Nephron progenitor cell (in vitro differentiated cells): ENCODE measurements around the gene ULK2.

Experiments
- DNase-seq: peaks from one replicate; pipeline ENCODE4 v3.0.0; 2021
- H3K27ac Mint-ChIP-seq: 2 replicates; pipeline ENCODE4 v1.8.0; 2021; ENCODE audit warnings: mild to moderate bottlenecking, moderate library complexity, mixed read lengths
- H3K27me3 Mint-ChIP-seq: 2 replicates; pipeline ENCODE4 v1.8.0; 2021; ENCODE audit warnings: mild to moderate bottlenecking, low read depth, mixed read lengths; ENCODE audit not compliant: poor library complexity
- H3K36me3 Mint-ChIP-seq: 2 replicates; pipeline ENCODE4 v1.8.0; 2021; ENCODE audit warnings: low read depth, mixed read lengths
- H3K4me1 Mint-ChIP-seq: 2 replicates; pipeline ENCODE4 v1.8.0; 2021; ENCODE audit warnings: mixed read lengths
- H3K4me3 Mint-ChIP-seq: 2 replicates; pipeline ENCODE4 v1.8.0; 2021; ENCODE audit warnings: mild to moderate bottlenecking, moderate library complexity, mixed read lengths
- H3K9me3 Mint-ChIP-seq: 2 replicates; pipeline ENCODE4 v1.8.0; 2021; ENCODE audit warnings: mild to moderate bottlenecking, moderate library complexity, mixed read lengths
- CTCF ChIP-seq: fragments of 200-600 bp; sonication (generic); IDR thresholded peaks from 2 replicates; pipeline ENCODE4 v1.5.0; 2021; ENCODE audit warnings: antibody characterized with exemption

The ULK2 gene

GRCh38 chr17:19755392-19755791 is 112.3 kb downstream of the ULK2 start:
- Mint-ChIP-seq H3K36me3 (no peaks in the 10 kb centered on the region), H3K4me1 (peaks cover 10% of the 10 kb centered on the region), H3K9me3 (no peaks in the 10 kb centered on the region), H3K27me3 (peaks cover 15% of the 10 kb centered on the region), H3K4me3 (no peak overlapping the region), H3K27ac (no peak overlapping the region)
- TF ChIP-seq CTCF: no peak
- DNase-seq: no peak

DNA sequence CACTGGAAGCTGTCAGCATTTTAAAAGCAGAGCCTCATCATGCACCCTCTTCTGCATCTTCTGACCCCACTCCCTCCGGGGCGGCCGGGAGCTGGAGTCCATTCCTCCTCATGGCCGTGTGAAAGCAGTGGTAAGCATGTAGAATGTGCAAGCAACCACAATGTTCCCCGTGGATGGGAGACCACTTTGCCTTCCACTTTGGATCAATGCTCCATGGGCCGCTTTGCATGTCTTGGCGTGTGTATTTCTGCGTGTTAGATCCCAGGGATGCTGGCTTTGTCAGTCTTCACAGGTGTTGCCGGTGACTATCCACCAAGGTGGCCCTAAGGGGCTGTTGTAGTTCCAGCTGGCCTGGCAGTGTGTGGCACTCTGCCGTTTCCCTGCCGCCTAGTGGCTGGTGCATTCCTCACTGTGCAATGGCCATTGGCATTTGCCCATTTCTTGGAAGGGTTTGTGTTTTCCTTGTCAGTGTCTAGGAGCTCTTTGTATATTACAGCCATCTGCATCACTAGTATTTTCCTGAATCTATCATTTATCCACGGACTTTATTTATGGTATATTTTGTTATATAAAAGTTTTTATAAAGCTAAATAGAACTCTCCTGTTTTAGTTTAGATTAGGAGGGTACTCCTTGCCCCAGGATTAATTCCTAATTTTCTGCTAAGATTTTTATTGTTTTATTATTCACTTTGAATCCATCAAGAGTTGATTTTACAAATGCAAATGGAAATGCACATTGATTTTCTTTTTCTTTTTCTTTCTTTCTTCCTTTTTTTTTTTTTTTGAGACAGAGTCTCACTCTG is 113.9 kb downstream of the ULK2 start:
- TF ChIP-seq CTCF: peak; percentile 24
- no peaks in the 10 kb centered on the region for H3K36me3 Mint-ChIP-seq
- H3K27me3 Mint-ChIP-seq: peaks cover 10% of the 10 kb centered on the region
- no peaks in the 10 kb centered on the region for H3K9me3 Mint-ChIP-seq
- no peak overlapping the region for H3K4me3 Mint-ChIP-seq
- H3K4me1 Mint-ChIP-seq: peaks cover 16% of the 10 kb centered on the region
- H3K27ac Mint-ChIP-seq: no peak overlapping the region
- DNase-seq: no peak

- no peak for DNase-seq
These were observed 114.7 kb downstream of the ULK2 start for GRCh38 chr17:19753051-19753509.

DNA sequence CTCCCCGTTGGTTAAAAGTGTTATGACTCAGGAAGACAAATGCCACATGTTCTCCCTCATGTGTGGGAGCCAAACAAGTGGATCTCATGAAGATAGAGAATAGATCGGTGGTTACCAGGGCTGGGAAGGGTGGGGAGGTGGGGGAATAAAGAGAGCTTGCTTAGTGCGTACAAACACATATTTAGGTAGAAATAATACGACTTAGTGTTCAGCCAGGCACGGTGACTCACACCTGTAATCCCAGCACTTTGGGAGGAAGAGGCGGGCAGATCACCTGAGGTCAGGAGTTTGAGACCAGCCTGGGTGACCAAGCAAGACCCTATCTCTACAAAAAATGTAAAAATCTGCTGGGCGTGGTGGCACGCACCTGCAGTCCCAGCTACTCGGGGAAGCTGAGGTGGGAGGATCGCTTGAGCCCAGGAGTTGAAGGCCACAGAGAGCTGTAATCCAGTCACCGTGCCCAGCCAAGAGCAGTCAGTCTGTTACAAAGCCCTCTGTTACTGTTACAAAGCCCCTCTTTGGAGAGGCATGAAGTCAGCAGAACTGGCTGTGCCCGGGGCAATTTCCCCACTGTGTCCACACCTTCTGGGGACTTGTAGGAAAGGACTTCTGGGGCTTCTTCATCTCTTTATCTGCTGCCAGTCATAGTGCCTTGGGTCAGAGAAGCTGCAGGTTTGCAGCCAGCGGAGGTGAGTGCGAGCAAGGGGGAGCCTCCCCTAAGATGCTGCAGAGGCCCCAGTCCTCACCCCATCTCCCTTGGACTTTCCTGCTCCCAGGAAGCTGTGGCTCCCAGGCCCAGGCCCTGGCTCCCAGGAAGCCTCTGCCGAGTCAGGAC is 115.3 kb downstream of the ULK2 start:
- Mint-ChIP-seq H3K9me3 (no peaks in the 10 kb centered on the region), H3K36me3 (no peaks in the 10 kb centered on the region), H3K27ac (no peak overlapping the region), H3K4me1 (peaks cover 29% of the 10 kb centered on the region), H3K4me3 (no peak overlapping the region), H3K27me3 (peaks cover 21% of the 10 kb centered on the region)
- TF ChIP-seq CTCF: no peak
- DNase-seq: no peak

More at GRCh38 chr17:19753051-19753509, 114.7 kb downstream of the ULK2 start:
- TF ChIP-seq CTCF: no peak
- no peaks in the 10 kb centered on the region for H3K9me3 Mint-ChIP-seq
- H3K27ac Mint-ChIP-seq: no peak overlapping the region
- H3K36me3 Mint-ChIP-seq: no peaks in the 10 kb centered on the region
- H3K4me1 Mint-ChIP-seq: peaks cover 24% of the 10 kb centered on the region
- no peak overlapping the region for H3K4me3 Mint-ChIP-seq
- H3K27me3 Mint-ChIP-seq: peaks cover 14% of the 10 kb centered on the region

DNA sequence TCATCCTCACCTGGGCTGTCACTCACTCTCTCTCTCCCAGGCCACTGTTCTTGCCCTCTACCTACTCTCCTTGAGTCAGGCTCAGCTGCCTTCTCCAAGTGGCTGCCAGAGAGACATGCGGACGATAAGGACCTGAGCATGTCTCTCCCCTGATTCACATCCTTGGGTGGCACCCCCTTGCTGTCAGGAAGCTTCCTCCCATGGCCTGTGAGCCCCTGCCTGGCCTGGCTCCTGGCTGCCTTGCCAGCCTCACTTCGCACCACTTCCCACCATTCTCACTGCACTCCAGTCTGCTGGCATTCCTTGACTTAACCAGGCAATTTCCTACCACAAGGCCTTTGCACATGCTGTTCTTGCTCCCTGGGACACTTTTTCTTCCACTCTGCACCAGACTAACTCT is 116.9 kb downstream of the ULK2 start:
- H3K9me3 Mint-ChIP-seq: no peaks in the 10 kb centered on the region
- H3K36me3 Mint-ChIP-seq: no peaks in the 10 kb centered on the region
- no peak for TF ChIP-seq CTCF
- no peak overlapping the region for H3K27ac Mint-ChIP-seq
- H3K4me1 Mint-ChIP-seq: peaks cover 29% of the 10 kb centered on the region
- H3K27me3 Mint-ChIP-seq: peaks cover 26% of the 10 kb centered on the region
- no peak overlapping the region for H3K4me3 Mint-ChIP-seq
- no peak for DNase-seq
